HepG2 (cell line): ENCODE results near the gene ELP1. TPM values are rescaled to one million over a fixed set of nuclear protein-coding genes. Genes with fewer than 3 reads are reported as not detected.
A peak's percentile ranks its signal among the peaks of the same experiment; 100 is the strongest.

Experiments
- ATAC-seq: fragments of 200-7000 bp; cut with Tn5 transposase; 3 replicates; pipeline ENCODE4 v1.9.1; 2020; ENCODE audit warnings: mild to moderate bottlenecking, moderate library complexity
- BruUV-seq: library from RNA; stranded (reverse); fragments of 400-500 nt; replicated peaks from 2 replicates; lab custom pipeline; 2021; lab: Mats Ljungman, UMichigan
- CTCF ChIA-PET: fragments of 300-600 bp; formaldehyde crosslinking; extraction: SDS; loops from one replicate; lab custom pipeline; 2021; ENCODE audit warnings: low total read pairs, inconsistent platforms, low intra/inter-chr PET ratio; lab: Yijun Ruan, JAX
- POLR2A ChIA-PET: fragments of 350-600 bp; sonication (Branson Sonifier 250); formaldehyde crosslinking; loops from one replicate; lab custom pipeline; 2020; ENCODE audit warnings: antibody characterized with exemption, inconsistent platforms; lab: Yijun Ruan, JAX
- DNase-seq: peaks from one replicate; pipeline ENCODE4 v3.0.0-alpha.2; 2015; ENCODE audit warnings: low spot score
- FAIRE-seq: peaks from 3 replicates; lab custom pipeline; 2011; peaks lifted over from hg19 to GRCh38; lab: Jason Lieb, UNC
- H2AFZ ChIP-seq: one replicate; pipeline ENCODE4 v1.6.1; 2011; ENCODE audit warnings: low read length, inconsistent platforms
- H3K27ac ChIP-seq: fragments of 300-600 bp; 3 replicates; pipeline ENCODE4 v1.8.0; 2011; ENCODE audit warnings: mixed run types, mild to moderate bottlenecking, mixed read lengths, low read length, inconsistent platforms; ENCODE audit not compliant: insufficient read depth; ENCODE audit errors: extremely low read length
- H3K27me3 ChIP-seq, 2 experiments: fragments of 200-600 bp in 1 of 2; 2 replicates in 1 of 2; 3 replicates in 1 of 2; pipeline versions ENCODE4 v1.6.0 to v1.8.0; 2011; ENCODE audit warnings: low read length in 2 of 2, mild to moderate bottlenecking in 2 of 2, moderate library complexity in 2 of 2, inconsistent platforms in 1 of 2; ENCODE audit not compliant: insufficient read depth in 2 of 2, control insufficient read depth in 1 of 2
- H3K36me3 ChIP-seq, 2 experiments: fragments of 200-600 bp in 1 of 2; replicated peaks in 1 of 2; 2 replicates in 1 of 2; 3 replicates in 1 of 2; pipeline versions ENCODE4 v1.5.1 to v1.8.0; 2011; ENCODE audit warnings: low read length in 2 of 2, inconsistent platforms in 1 of 2; ENCODE audit not compliant: insufficient read depth in 2 of 2, control insufficient read depth in 1 of 2
- H3K4me1 ChIP-seq: 2 replicates; pipeline ENCODE4 v1.5.1; 2012; ENCODE audit warnings: low read length, inconsistent platforms; ENCODE audit not compliant: insufficient read depth
- H3K4me2 ChIP-seq: 2 replicates; pipeline ENCODE4 v1.6.0; 2011; ENCODE audit warnings: low read depth, low read length, inconsistent platforms
- H3K4me3 ChIP-seq, 3 experiments: fragments of 200-600 bp in 1 of 3; sonication (generic), shearing (Covaris generic) in 1 of 3; replicated peaks in 1 of 3; 2 replicates each; pipeline ENCODE4 v1.5.1; 2011 to 2016; ENCODE audit warnings: low read length in 3 of 3, inconsistent platforms in 2 of 3, low read depth in 2 of 3, mild to moderate bottlenecking in 2 of 3, control low read depth in 1 of 3, mixed read lengths in 1 of 3; ENCODE audit not compliant: insufficient read depth in 1 of 3
- H3K79me2 ChIP-seq: one replicate; pipeline ENCODE4 v1.6.1; 2011; ENCODE audit warnings: low read length, inconsistent platforms; ENCODE audit not compliant: insufficient read depth
- H3K9ac ChIP-seq: 2 replicates; pipeline ENCODE4 v1.6.0; 2011; ENCODE audit warnings: mild to moderate bottlenecking, low read depth, low read length, inconsistent platforms; ENCODE audit not compliant: insufficient read depth
- H3K9me3 ChIP-seq: 2 replicates; pipeline ENCODE4 v1.5.1; 2012; ENCODE audit warnings: mild to moderate bottlenecking, low read length
- H4K20me1 ChIP-seq: 2 replicates; pipeline ENCODE4 v1.6.0; 2011; ENCODE audit warnings: inconsistent platforms, mild to moderate bottlenecking, low read length, moderate library complexity; ENCODE audit not compliant: insufficient read depth
- CC2D1A ChIP-seq: sonication (generic); formaldehyde crosslinking; IDR thresholded peaks from 2 replicates; pipeline ENCODE4 v1.8.1; 2023; ENCODE audit warnings: mild to moderate bottlenecking, missing genetic modification reagents
- HOXD1 ChIP-seq: sonication (generic); formaldehyde crosslinking; IDR thresholded peaks from 2 replicates; pipeline ENCODE4 v1.5.0; 2020; ENCODE audit warnings: missing genetic modification reagents
- KLF12 ChIP-seq: sonication (generic); formaldehyde crosslinking; IDR thresholded peaks from 2 replicates; pipeline ENCODE4 v1.4.0; 2020; ENCODE audit warnings: missing genetic modification reagents, borderline replicate concordance
- NCOR1 ChIP-seq: fragments of 200-600 bp; sonication (generic); IDR thresholded peaks from 2 replicates; pipeline ENCODE4 v1.7.0; 2017; ENCODE audit warnings: antibody characterized with exemption, low read length, borderline replicate concordance
- NPAS2 ChIP-seq: sonication (generic); formaldehyde crosslinking; IDR thresholded peaks from 2 replicates; pipeline ENCODE4 v1.8.0; 2022; ENCODE audit warnings: mild to moderate bottlenecking, missing genetic modification reagents, borderline replicate concordance
- NR2F1 ChIP-seq, 2 experiments: fragments of 450-650 bp in 1 of 2; formaldehyde crosslinking in 1 of 2; IDR thresholded peaks; 2 replicates each; pipeline versions ENCODE4 v1.5.0 to v1.6.1; 2016 to 2020; ENCODE audit warnings: mild to moderate bottlenecking in 1 of 2, missing compliant biosample characterization in 1 of 2, missing genetic modification reagents in 1 of 2, moderate library complexity in 1 of 2
- NR2F6 ChIP-seq, 2 experiments: IDR thresholded peaks; 2 replicates each; pipeline ENCODE4 v1.6.1; 2016; ENCODE audit warnings: antibody characterized with exemption in 1 of 2, mild to moderate bottlenecking in 1 of 2
- RELA ChIP-seq: sonication (generic); formaldehyde crosslinking; IDR thresholded peaks from 2 replicates; pipeline ENCODE4 v1.4.0; 2020; ENCODE audit warnings: missing genetic modification reagents
- SOX13 ChIP-seq, 3 experiments: fragments of 450-650 bp in 1 of 3; sonication (generic) in 1 of 3; formaldehyde crosslinking in 1 of 3; IDR thresholded peaks in 2 of 3; conservative IDR thresholded peaks in 1 of 3; 2 replicates each; pipeline versions ENCODE4 v1.5.0 to v1.6.1; 2016 to 2020; ENCODE audit warnings: antibody characterized with exemption in 1 of 3, mild to moderate bottlenecking in 1 of 3, missing compliant biosample characterization in 1 of 3, missing genetic modification reagents in 1 of 3, moderate library complexity in 1 of 3
- ZBTB20 ChIP-seq: sonication (generic); formaldehyde crosslinking; IDR thresholded peaks from 2 replicates; pipeline ENCODE4 v1.8.1; 2023; ENCODE audit warnings: missing genetic modification reagents, low read depth, mild to moderate bottlenecking, borderline replicate concordance
- ZNF121 ChIP-seq: sonication (generic); formaldehyde crosslinking; IDR thresholded peaks from 2 replicates; pipeline ENCODE4 v1.5.0; 2020; ENCODE audit warnings: mild to moderate bottlenecking, missing genetic modification reagents
- ZNF556 ChIP-seq: sonication (generic); formaldehyde crosslinking; IDR thresholded peaks from 2 replicates; pipeline ENCODE4 v1.4.0; 2020; ENCODE audit warnings: mild to moderate bottlenecking, missing genetic modification reagents, borderline replicate concordance
- WGBS: methylation state at CpG from one replicate; pipeline ENCODE4 v1.1.6; 2017; ENCODE audit warnings: low lambda C conversion rate; 5-methylcytosine and 5-hydroxymethylcytosine counted together
- in situ Hi-C: cut with HindIII; loops from 2 replicates; pipeline ENCODE4 v1.10.0; 2017; ENCODE audit warnings: low pct_unique_long_range_greater_than_20kb; ENCODE audit not compliant: extremely low pct_ligation_motif_present
- intact Hi-C: fragments of 100-400 bp; cut with micrococcal nuclease; formaldehyde crosslinking; loops from one replicate; pipeline ENCODE4 v1.10.0; 2022; ENCODE audit not compliant: unreplicated experiment
- polyA plus RNA-seq, 8 experiments: library from polyadenylated mRNA; depleted of rRNA in 3 of 8; stranded (reverse) in 7 of 8; unstranded in 1 of 8; fragments of >200 nt; fragmentation: Illumina TruSeq in 4 of 8; extraction: Trizol in 4 of 8; gene quantifications; 2 replicates each; pipeline versions ENCODE4 v1.2.1 to v1.2.3, GENCODE V29; 2011 to 2016; ENCODE audit warnings: low read depth in 4 of 8, missing spikeins in 1 of 8, mixed read lengths in 1 of 8; ENCODE audit not compliant: insufficient read depth in 1 of 8
- total RNA-seq, 5 experiments: library from RNA; depleted of rRNA; stranded (reverse); fragments of >200 nt; fragmentation: Illumina TruSeq; extraction: Trizol; gene quantifications; 2 replicates each; pipeline ENCODE4 v1.2.3, GENCODE V29; 2016; ENCODE audit warnings: low read depth in 1 of 5
- TF ChIP-seq, protein P1 (sequence below), 2 experiments: sonication (generic) in 1 of 2; formaldehyde crosslinking in 1 of 2; IDR thresholded peaks; 2 replicates each; pipeline versions ENCODE4 v1.4.0 to v1.6.1; 2016 to 2020; ENCODE audit warnings: borderline replicate concordance in 1 of 2, low read depth in 1 of 2, mild to moderate bottlenecking in 1 of 2, missing genetic modification reagents in 1 of 2

The ELP1 gene
- total and polyA plus RNA-seq, 2 of the 13 experiments (the other 11 are each of a cell fraction or from before 2014, with no cell fraction given), result 157 to 275 TPM

DNA sequence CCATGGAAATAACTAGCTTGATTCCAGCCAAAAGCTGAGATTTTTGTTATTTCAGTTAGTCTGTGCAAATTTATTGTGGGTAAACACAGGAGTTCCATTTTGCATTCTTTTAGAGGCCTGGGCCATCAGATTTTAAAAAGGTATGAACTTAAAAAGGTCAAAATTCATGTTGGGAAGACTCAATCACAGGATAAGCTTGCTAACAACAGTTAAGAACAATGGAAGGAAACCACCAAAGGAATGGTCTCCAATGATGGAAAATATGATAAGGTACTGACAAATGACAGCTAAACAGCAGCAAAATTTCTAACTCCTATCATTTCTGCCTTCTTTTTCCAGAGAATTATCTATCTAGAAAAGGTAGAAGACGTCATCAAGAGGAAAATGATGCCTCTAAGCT lies 16.2 kb upstream of the ELP1 start:
- H3K36me3 ChIP-seq, result peaks cover 3 to 15% of the 10 kb centered on the region in 2 experiments; a peak in 4 of 5 replicates
- H4K20me1 ChIP-seq, result no peaks in the 10 kb centered on the region
- DNase-seq (no peak), ATAC-seq (no peak), FAIRE-seq (no peak)
- no peak overlapping the region for H3K4me3 ChIP-seq
- H3K27me3 ChIP-seq, result no peaks in the 10 kb centered on the region
- POLR2A ChIA-PET, result interaction anchor here (1.4 kb wide), 1 partner anchor 81 kb away, joined by 3 read pairs; no protein-coding TSS in a partner anchor
- H2AFZ ChIP-seq, result no peak overlapping the region
- H3K27ac ChIP-seq, result no peak overlapping the region
- intact Hi-C loops, result no loop called here
- no peaks in the 10 kb centered on the region for H3K9me3 ChIP-seq
- H3K4me2 ChIP-seq, result no peak overlapping the region
- CTCF ChIA-PET, result no interaction called here
- H3K9ac ChIP-seq, result no peak overlapping the region
- peaks cover 8% of the 10 kb centered on the region for H3K4me1 ChIP-seq
- H3K79me2 ChIP-seq, result no peaks in the 10 kb centered on the region
- TF ChIP-seq KLF12 (CRISPR knock-in tag), result no peak
- TF ChIP-seq ZNF121 (CRISPR knock-in tag), result no peak
- TF ChIP-seq HOXD1 (CRISPR knock-in tag), result no peak
- TF ChIP-seq CC2D1A (CRISPR knock-in tag), result no peak
- 93% methylated on average over 1 of the region's 1 CpG for WGBS
- in situ Hi-C loops, result no loop called here
- no TSS peak for BruUV-seq

DNA sequence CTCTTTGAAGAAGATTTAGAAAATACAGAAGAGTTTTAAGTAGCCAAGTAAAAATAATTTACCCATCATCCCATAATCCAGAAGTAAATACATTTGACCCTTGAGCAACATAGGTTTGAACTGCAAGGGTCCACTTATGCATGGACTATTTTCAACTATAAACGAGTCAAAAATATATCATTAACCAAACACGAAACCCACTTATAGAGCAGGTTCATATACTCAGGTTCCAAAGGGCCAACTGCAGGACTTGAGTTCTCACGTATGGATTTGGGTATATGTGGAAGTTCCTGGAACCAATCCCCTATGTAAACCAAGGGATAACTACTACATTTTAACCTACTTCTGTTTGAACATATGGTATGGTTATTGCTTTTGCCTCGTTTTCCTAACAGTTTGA lies 6.1 kb upstream of the ELP1 start:
- intact Hi-C loops (loop anchor here (10.0 kb wide), 1 partner anchor 165 kb away; no protein-coding TSS in a partner anchor), in situ Hi-C loops (no loop called here)
- H3K4me3 ChIP-seq, result no peak overlapping the region
- H3K27ac ChIP-seq, result peak overlapping the region; percentile 60
- DNase-seq, result peak; percentile 34
- 49% methylated on average over 4 of the region's 4 CpGs for WGBS
- no peaks in the 10 kb centered on the region for H4K20me1 ChIP-seq
- CTCF ChIA-PET, result no interaction called here
- no peaks in the 10 kb centered on the region for H3K9me3 ChIP-seq
- no peak overlapping the region for H3K9ac ChIP-seq
- no peak overlapping the region for H2AFZ ChIP-seq
- FAIRE-seq, result no peak
- peak overlapping the region; percentile 14 for H3K4me2 ChIP-seq
- peaks cover 2 to 27% of the 10 kb centered on the region in 2 experiments; a peak in 3 of 5 replicates for H3K36me3 ChIP-seq
- H3K79me2 ChIP-seq, result peaks cover 12% of the 10 kb centered on the region
- H3K4me1 ChIP-seq, result peaks cover 32% of the 10 kb centered on the region
- H3K27me3 ChIP-seq, result no peaks in the 10 kb centered on the region
- ATAC-seq, result peak; percentile 85
- POLR2A ChIA-PET, result no interaction called here
- no TSS peak for BruUV-seq
- TF ChIP-seq NR2F6 (IDR thresholded peaks at IDR 0.05) (0 out of 2 replicates have a peak, but pooled peaks have one; percentile 23), NR2F6 (CRISPR knock-in tag; IDR thresholded peaks at IDR 0.05) (no peak), NCOR1 (peak; percentile 41; the same call in 1 of the 2 replicates), NPAS2 (CRISPR knock-in tag) (no peak), SOX13 (IDR thresholded peaks at IDR 0.05) (no peak), SOX13 (CRISPR knock-in tag; conservative IDR thresholded peaks at IDR 0.05 in 1 of 2, IDR thresholded peaks at IDR 0.05 in 1 of 2) (0 out of 4 replicates have a peak, but pooled peaks of 1 of the 2 experiments have one; percentile 6), RELA (no peak), ZNF556 (CRISPR knock-in tag) (no peak), ZBTB20 (CRISPR knock-in tag) (peak; percentile 53; the same call in 1 of the 2 replicates), NR2F1 (CRISPR knock-in tag; IDR thresholded peaks at IDR 0.05) (peak in 1 of 2 experiments; percentile 38; a peak in 1 of 4 replicates)
- TF ChIP-seq, protein P1, sequence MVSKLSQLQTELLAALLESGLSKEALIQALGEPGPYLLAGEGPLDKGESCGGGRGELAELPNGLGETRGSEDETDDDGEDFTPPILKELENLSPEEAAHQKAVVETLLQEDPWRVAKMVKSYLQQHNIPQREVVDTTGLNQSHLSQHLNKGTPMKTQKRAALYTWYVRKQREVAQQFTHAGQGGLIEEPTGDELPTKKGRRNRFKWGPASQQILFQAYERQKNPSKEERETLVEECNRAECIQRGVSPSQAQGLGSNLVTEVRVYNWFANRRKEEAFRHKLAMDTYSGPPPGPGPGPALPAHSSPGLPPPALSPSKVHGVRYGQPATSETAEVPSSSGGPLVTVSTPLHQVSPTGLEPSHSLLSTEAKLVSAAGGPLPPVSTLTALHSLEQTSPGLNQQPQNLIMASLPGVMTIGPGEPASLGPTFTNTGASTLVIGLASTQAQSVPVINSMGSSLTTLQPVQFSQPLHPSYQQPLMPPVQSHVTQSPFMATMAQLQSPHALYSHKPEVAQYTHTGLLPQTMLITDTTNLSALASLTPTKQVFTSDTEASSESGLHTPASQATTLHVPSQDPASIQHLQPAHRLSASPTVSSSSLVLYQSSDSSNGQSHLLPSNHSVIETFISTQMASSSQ (IDR thresholded peaks at IDR 0.05; ENCODE audit: low read depth), result peak; percentile 36; the same call in 1 of the 2 replicates
- TF ChIP-seq, protein P1 (CRISPR knock-in tag; IDR thresholded peaks at IDR 0.05; ENCODE audit: borderline replicate concordance), result no peak
